HG03457 (cell line): ENCODE data around the gene OR2G6.
"Not testable (repeated sequence)": the region's sequence is repeated elsewhere in the genome, so short reads cannot be mapped to it uniquely, and the experiment has no call there.

Source experiments
- ATAC-seq: cut with Tn5 transposase; IDR thresholded peaks from one replicate; pipeline ENCODE4 v1.9.1; 2021; ENCODE audit warnings: moderate number of reproducible peaks; ENCODE audit not compliant: unreplicated experiment

OR2G6 gene

DNA sequence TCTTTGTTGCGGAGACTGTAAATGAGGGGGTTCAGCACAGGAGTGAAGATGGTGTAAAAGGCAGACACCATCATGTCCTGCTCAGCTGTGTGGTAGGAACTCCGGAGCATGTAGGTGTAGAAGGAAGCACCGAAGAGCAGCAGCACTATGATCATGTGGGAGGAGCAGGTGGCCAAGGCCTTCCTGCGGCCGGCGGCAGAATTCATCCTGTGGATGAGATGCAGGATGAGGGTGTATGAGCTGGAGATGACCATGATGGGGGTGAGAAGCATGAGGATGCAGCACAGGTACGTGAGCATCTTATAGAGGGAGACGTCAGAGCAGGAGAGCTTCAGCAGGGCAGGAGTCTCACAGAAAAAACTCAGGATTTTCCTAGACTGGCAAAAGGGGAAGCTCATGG is 66.0 kb downstream of the OR2G6 start:
- not testable (repeated sequence) for ATAC-seq

DNA sequence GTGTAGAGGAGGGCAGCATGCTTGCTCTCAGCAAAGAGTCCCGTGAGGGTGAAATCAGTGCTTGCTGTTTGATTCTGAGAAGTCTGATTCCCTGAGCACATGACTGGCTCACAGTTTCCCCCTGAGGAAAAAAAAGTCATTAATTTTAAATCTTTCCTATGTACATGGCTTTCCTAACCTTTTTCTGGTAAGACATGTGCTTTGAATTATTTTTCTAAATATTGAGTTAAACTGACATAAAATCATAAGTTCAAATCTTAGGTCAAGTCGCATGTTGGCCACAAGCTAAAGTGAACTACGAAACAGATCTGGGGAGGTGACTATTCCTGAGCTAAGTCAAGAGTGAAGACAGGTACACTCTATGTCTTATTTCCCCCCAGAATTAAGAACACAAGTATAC is 66.8 kb downstream of the OR2G6 start, which contains the start of gene OR2T34:
TSS of gene OR2T34 (minus strand) at position 101 of the 400 bp plus-strand sequence. CDS start at position 101, 0 bp downstream.
- ATAC-seq, result not testable (repeated sequence)

DNA sequence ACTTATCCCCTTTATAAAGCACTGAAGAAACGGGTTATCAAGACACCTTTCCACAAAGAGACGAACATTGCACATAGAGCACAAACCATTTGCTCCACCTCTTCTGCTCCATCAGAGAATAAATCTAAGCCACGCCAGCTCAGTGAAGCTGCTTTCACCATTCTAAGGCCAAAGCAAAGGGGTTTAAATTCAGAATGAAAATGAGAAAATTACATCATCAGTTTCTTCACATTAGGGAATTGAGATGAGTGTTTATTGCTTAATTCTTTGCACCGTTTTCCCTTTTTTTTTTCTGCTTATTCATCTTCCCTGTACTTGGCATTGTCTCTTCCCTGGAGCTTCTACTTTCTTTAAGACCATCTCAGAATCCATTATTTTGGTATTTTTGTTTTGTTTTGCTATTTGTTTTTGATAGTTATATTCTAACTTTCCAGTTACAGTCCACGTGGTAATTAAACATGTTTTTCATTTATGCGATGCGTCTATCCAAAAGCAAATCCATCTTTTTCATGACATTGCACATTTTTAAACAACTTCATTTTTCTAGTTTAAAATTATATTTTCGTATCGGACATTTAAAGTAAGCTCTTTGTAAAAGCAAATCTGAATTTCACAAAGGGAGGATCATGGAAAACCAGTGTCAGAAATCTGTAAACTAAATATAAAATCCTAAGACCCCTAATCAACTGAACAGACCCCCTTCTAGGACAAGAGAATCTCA is 68.5 kb downstream of the OR2G6 start:
- no peak for ATAC-seq
